Karpas-422 (cell line): ENCODE results near the gene SHC3. TPM values are rescaled to one million over a fixed set of nuclear protein-coding genes. Genes with fewer than 3 reads are reported as not detected.

Source experiments
- DNase-seq: peaks from one replicate; pipeline ENCODE4 v3.0.0-alpha.2; 2015
- H2AFZ ChIP-seq: fragments of 200-600 bp; sonication (generic); 2 replicates; pipeline ENCODE4 v1.6.1; 2014; ENCODE audit warnings: antibody characterized with exemption, low read length, mixed read lengths
- H3K27ac ChIP-seq: fragments of 200-600 bp; sonication (generic); 2 replicates; pipeline ENCODE4 v1.5.1; 2014; ENCODE audit warnings: mild to moderate bottlenecking, low read length, moderate library complexity
- H3K27me3 ChIP-seq: fragments of 200-600 bp; sonication (generic); 2 replicates; pipeline ENCODE4 v1.6.1; 2014; ENCODE audit warnings: low read length, mixed read lengths
- H3K36me3 ChIP-seq: fragments of 200-600 bp; sonication (generic); 2 replicates; pipeline ENCODE4 v1.6.1; 2014; ENCODE audit warnings: low read length, mixed read lengths; ENCODE audit not compliant: insufficient read depth
- H3K4me1 ChIP-seq: fragments of 200-600 bp; sonication (generic); 2 replicates; pipeline ENCODE4 v1.6.1; 2014; ENCODE audit warnings: mild to moderate bottlenecking, low read length, mixed read lengths
- H3K4me2 ChIP-seq: fragments of 200-600 bp; sonication (generic); 2 replicates; pipeline ENCODE4 v1.6.1; 2014; ENCODE audit warnings: low read length, low read depth, mild to moderate bottlenecking; ENCODE audit not compliant: poor library complexity, severe bottlenecking
- H3K4me3 ChIP-seq: fragments of 200-600 bp; sonication (generic); 2 replicates; pipeline ENCODE4 v1.5.1; 2014; ENCODE audit warnings: mild to moderate bottlenecking, antibody characterized with exemption, low read length, mixed read lengths
- H3K79me2 ChIP-seq: fragments of 200-600 bp; sonication (generic); 2 replicates; pipeline ENCODE4 v1.6.1; 2014; ENCODE audit warnings: mild to moderate bottlenecking, low read length, mixed read lengths
- H3K9ac ChIP-seq: fragments of 200-600 bp; sonication (generic); 2 replicates; pipeline ENCODE4 v1.6.0; 2014; ENCODE audit warnings: low read length
- H3K9me2 ChIP-seq: fragments of 200-600 bp; sonication (generic), shearing (Covaris generic); replicated peaks from 2 replicates; pipeline ENCODE4 v1.6.0; 2014; ENCODE audit warnings: mild to moderate bottlenecking, low read length, moderate library complexity; ENCODE audit not compliant: insufficient read depth
- H3K9me3 ChIP-seq: fragments of 300-700, 200-600 bp; sonication (generic); 2 replicates; pipeline ENCODE4 v1.6.1; 2014; ENCODE audit warnings: low read length, mixed read lengths
- H4K20me1 ChIP-seq: fragments of 200-600 bp; sonication (generic); 2 replicates; pipeline ENCODE4 v1.6.1; 2014; ENCODE audit warnings: mild to moderate bottlenecking, antibody characterized with exemption, low read length, low read depth; ENCODE audit not compliant: insufficient read depth
- total RNA-seq: library from RNA; depleted of rRNA; stranded (reverse); fragments of >200 nt; shearing (Covaris generic); gene quantifications from 2 replicates; pipeline ENCODE4 v1.2.3, GENCODE V29; 2014; ENCODE audit warnings: low replicate concordance; rRNA removed

Gene SHC3, protein sequence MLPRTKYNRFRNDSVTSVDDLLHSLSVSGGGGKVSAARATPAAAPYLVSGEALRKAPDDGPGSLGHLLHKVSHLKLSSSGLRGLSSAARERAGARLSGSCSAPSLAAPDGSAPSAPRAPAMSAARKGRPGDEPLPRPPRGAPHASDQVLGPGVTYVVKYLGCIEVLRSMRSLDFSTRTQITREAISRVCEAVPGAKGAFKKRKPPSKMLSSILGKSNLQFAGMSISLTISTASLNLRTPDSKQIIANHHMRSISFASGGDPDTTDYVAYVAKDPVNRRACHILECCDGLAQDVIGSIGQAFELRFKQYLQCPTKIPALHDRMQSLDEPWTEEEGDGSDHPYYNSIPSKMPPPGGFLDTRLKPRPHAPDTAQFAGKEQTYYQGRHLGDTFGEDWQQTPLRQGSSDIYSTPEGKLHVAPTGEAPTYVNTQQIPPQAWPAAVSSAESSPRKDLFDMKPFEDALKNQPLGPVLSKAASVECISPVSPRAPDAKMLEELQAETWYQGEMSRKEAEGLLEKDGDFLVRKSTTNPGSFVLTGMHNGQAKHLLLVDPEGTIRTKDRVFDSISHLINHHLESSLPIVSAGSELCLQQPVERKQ
- total RNA-seq, result 0.04 TPM in 1 of 2 replicates, not detected in the other

DNA sequence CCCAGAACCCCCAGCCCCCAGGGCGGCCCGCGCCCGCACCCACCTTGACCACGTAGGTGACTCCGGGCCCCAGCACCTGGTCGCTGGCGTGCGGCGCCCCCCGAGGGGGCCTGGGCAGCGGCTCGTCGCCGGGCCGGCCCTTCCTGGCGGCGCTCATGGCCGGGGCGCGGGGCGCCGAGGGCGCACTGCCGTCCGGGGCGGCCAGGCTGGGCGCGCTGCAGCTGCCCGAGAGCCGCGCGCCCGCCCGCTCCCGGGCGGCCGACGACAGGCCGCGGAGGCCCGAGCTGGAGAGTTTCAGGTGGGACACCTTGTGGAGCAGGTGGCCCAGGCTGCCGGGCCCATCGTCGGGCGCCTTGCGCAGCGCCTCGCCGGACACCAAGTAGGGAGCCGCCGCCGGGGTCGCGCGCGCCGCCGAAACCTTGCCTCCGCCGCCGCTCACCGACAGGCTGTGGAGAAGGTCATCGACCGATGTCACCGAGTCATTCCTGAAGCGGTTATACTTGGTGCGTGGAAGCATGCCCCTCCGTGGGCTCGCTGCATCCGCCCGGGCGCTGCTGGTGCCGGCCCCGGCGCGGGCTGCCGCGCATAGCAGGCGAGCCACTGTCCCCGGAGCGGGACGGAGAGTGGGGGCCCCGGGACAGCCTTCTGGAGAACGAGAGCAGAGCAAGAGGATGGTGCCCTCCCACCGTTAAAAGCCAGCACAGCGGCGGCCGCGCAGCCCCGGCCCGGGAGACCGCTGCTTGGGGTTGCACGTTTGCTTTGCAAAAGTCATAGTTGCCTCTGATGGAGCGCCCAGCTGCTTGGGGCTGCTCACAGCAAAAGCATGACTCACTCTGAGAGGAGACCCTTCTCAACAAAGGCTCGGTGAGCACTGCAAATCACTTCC, at the start of gene SHC3:
Gene SHC3, minus strand, starts transcription at position 875 of the 886 bp plus-strand sequence. Its CDS starts 358 bp downstream, at position 517.
- no peak for DNase-seq
- H3K9ac ChIP-seq, result no peak within 1 kb of the TSS

DNA sequence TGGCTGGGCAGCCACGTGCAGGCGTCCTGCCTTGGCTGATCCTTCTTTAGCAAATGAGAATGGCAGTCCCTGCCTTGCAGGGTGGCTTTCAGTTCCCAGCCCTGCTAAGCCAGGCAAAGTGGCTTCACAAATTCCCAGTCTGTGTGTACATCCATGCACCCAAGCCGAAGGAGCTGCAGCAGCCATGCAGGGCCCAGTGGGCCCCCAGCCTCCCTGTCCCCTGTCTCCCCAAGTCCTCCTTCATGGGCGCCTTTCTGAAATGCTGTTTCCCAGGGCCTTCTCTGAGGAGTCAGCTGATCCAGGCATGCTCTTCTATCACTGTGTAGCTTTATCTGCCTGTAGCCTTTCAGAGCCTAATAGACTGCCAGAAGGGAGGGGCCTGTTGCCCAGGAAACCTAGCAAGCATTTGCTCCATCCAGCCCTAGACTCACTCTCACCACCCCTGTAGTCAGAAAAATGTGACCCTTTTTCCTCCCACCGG, 47.4 kb upstream of the SHC3 start:
- H4K20me1 ChIP-seq, result no peaks in the 10 kb centered on the region
- DNase-seq, result peak; percentile 62
- no peaks in the 10 kb centered on the region for H3K79me2 ChIP-seq
- H3K9ac ChIP-seq, result no peak overlapping the region
- no peaks in the 10 kb centered on the region for H3K9me3 ChIP-seq
- no peak overlapping the region for H2AFZ ChIP-seq
- no peak overlapping the region for H3K4me3 ChIP-seq
- H3K4me2 ChIP-seq, result no peak overlapping the region
- no peak overlapping the region for H3K27ac ChIP-seq
- H3K9me2 ChIP-seq, result no peaks in the 10 kb centered on the region
- H3K27me3 ChIP-seq, result no peaks in the 10 kb centered on the region
- peaks cover 51% of the 10 kb centered on the region for H3K4me1 ChIP-seq
- H3K36me3 ChIP-seq, result no peaks in the 10 kb centered on the region

More for the DNA sequence above, at the start of gene SHC3:
- no peaks in the 10 kb centered on the region for H3K79me2 ChIP-seq
- H3K36me3 ChIP-seq, result no peaks in the 10 kb centered on the region
- no peak within 1 kb of the TSS for H2AFZ ChIP-seq
- H3K9me3 ChIP-seq, result no peaks in the 10 kb centered on the region
- no peak within 1 kb of the TSS for H3K4me2 ChIP-seq
- H3K9me2 ChIP-seq, result no peaks in the 10 kb centered on the region
- H4K20me1 ChIP-seq, result no peaks in the 10 kb centered on the region
- no peak within 1 kb of the TSS for H3K27ac ChIP-seq
- H3K4me1 ChIP-seq, result no peaks in the 10 kb centered on the region
- no peaks in the 10 kb centered on the region for H3K27me3 ChIP-seq
- H3K4me3 ChIP-seq, result no peak within 1 kb of the TSS

DNA sequence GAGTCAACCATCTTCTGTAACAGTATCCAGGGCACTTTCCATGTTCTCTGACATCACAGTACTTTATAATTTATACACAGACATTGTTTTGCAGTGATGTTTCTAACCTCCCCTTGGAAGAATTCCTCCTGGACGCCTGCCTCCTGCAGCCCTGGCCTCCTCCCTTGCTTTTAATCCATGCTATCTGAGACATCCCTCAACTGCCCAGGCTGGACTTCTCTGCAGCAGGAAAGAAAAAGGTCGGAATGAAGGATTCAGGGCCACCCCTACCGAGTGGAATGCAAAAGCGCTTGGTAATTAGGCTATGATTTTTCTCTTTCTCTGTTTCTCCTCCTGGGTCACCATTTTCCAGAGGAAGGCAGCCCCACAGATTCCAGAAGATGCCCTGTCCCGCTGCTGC, 47.0 kb upstream of the SHC3 start:
- Histone ChIP-seq H3K36me3 (no peaks in the 10 kb centered on the region), H3K9me3 (no peaks in the 10 kb centered on the region), H3K4me3 (no peak overlapping the region), H3K4me1 (peaks cover 55% of the 10 kb centered on the region), H3K79me2 (no peaks in the 10 kb centered on the region), H3K4me2 (no peak overlapping the region), H3K27me3 (no peaks in the 10 kb centered on the region), H4K20me1 (no peaks in the 10 kb centered on the region), H2AFZ (no peak overlapping the region), H3K9me2 (no peaks in the 10 kb centered on the region), H3K27ac (no peak overlapping the region), H3K9ac (no peak overlapping the region)
- no peak for DNase-seq

DNA sequence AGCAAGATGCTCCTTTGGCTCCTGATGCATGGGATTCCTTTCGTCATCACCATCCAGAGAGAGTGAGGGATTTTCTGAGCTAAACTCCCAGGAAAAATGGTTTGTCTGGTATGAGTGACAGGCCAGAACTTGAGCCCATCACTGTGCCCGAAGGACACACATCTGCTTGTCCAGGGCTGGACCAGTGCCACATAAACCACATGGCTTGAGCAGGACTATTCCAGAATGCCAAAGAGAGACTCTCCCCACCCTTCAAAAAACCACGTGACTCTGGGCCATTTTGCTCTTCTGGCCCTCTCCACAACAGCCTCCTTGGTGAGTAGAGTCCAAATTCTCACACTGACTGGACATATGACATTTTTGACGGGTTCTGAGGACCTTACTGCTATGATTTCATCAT, 46.4 kb upstream of the SHC3 start:
- peaks cover 60% of the 10 kb centered on the region for H3K4me1 ChIP-seq
- H2AFZ ChIP-seq, result no peak overlapping the region
- H3K9ac ChIP-seq, result no peak overlapping the region
- H3K27me3 ChIP-seq, result no peaks in the 10 kb centered on the region
- no peaks in the 10 kb centered on the region for H3K9me3 ChIP-seq
- H3K27ac ChIP-seq, result no peak overlapping the region
- H3K4me3 ChIP-seq, result no peak overlapping the region
- H3K36me3 ChIP-seq, result no peaks in the 10 kb centered on the region
- H3K9me2 ChIP-seq, result no peaks in the 10 kb centered on the region
- no peak for DNase-seq
- H3K4me2 ChIP-seq, result no peak overlapping the region
- H4K20me1 ChIP-seq, result no peaks in the 10 kb centered on the region
- H3K79me2 ChIP-seq, result no peaks in the 10 kb centered on the region

DNA sequence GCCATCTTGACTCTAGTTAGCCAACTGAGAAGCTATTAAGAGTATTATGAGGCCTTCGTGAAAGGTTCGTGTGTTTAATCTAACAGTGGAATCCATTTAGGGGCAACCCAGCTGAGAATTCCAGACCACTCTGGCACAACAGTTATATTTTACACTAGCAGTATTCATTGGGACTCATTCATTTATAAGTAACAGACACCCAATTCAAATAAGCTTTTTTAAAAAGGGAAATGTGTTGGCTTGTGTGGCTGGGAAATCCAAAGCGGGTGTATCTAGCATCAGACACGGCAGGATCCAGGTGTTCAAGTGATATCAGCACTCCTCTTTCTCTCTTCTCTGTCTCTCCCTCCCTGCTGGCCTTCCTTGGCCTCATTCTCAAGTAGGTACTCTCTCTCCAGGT, 46.0 kb upstream of the SHC3 start:
- H3K9me3 ChIP-seq, result no peaks in the 10 kb centered on the region
- no peak overlapping the region for H3K4me2 ChIP-seq
- no peaks in the 10 kb centered on the region for H3K27me3 ChIP-seq
- no peaks in the 10 kb centered on the region for H4K20me1 ChIP-seq
- no peak overlapping the region for H3K9ac ChIP-seq
- H3K4me3 ChIP-seq, result no peak overlapping the region
- H3K79me2 ChIP-seq, result no peaks in the 10 kb centered on the region
- no peaks in the 10 kb centered on the region for H3K36me3 ChIP-seq
- H3K27ac ChIP-seq, result no peak overlapping the region
- no peaks in the 10 kb centered on the region for H3K9me2 ChIP-seq
- H3K4me1 ChIP-seq, result peaks cover 64% of the 10 kb centered on the region
- DNase-seq, result no peak
- no peak overlapping the region for H2AFZ ChIP-seq

DNA sequence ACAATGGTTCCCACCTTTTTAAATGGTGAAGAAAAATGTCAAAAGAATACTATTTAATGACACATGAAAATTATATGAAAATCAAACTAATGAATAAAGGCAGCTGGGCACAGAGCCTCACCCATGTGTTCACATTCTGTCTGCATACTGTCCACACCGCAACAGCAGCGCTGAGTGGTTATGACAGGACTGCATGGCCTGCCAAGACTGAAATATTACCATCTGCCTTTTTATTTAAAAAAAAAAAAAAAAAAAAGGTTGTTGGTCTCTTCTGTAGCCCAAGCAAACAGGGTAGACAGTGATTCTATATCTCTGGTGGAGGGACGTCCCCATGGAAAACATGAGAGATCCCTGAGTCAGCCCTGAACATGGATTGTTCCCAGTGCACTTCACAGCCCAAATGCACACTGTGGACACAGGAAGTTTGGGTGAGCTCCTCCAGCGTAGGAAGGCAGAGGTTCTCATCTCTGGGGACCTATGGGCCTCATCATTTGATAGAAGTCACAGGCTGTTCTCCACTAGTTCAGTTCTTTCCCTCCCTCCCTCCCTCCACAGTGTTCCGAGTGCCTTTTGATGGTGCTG, 44.9 kb upstream of the SHC3 start:
- H3K79me2 ChIP-seq, result no peaks in the 10 kb centered on the region
- H3K9me3 ChIP-seq, result no peaks in the 10 kb centered on the region
- no peak overlapping the region for H2AFZ ChIP-seq
- H3K27me3 ChIP-seq, result no peaks in the 10 kb centered on the region
- no peaks in the 10 kb centered on the region for H3K36me3 ChIP-seq
- 0 out of 2 replicates have a peak overlapping the region, but pooled peaks have one; percentile 16 for H3K9ac ChIP-seq
- peak overlapping the region; percentile 55 for H3K4me2 ChIP-seq
- no peaks in the 10 kb centered on the region for H3K9me2 ChIP-seq
- no peaks in the 10 kb centered on the region for H4K20me1 ChIP-seq
- H3K4me1 ChIP-seq, result peaks cover 76% of the 10 kb centered on the region
- peak overlapping the region; percentile 20; the same call in 1 of the 2 replicates for H3K4me3 ChIP-seq
- H3K27ac ChIP-seq, result peak overlapping the region; percentile 92
- no peak for DNase-seq

DNA sequence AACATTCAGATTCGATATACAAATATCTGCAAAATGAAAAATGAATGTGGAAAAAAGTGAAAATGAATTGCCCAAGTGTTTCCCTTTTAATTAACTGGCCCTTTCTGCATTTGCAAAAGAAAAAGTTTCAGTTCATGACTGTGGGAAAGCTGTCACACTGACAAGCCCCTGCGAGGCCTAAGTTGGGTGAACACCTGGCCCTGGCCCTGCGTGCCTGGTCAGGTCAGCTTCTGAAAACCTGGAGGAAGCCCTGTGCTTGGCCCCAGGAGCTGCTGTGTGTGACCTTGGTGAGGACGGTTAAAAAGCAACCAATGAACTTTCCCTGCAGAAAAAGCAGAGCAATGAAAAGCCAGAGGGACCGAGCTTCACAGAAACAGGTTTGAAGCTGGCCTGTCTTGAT, 41.0 kb upstream of the SHC3 start:
- Histone ChIP-seq H3K79me2 (no peaks in the 10 kb centered on the region), H3K9me2 (no peaks in the 10 kb centered on the region), H3K27ac (peak overlapping the region; percentile 92), H3K9ac (peak overlapping the region; percentile 56), H3K27me3 (no peaks in the 10 kb centered on the region), H3K4me3 (peak overlapping the region; percentile 39; the same call in 1 of the 2 replicates), H4K20me1 (no peaks in the 10 kb centered on the region), H3K4me2 (peak overlapping the region; percentile 59), H3K36me3 (no peaks in the 10 kb centered on the region), H3K4me1 (peaks cover 69% of the 10 kb centered on the region), H3K9me3 (no peaks in the 10 kb centered on the region), H2AFZ (no peak overlapping the region)
- DNase-seq, result peak; percentile 76
